Ishikawa (cell line): ENCODE results near the gene CPAMD8.

Source experiments
- FOXM1 ChIP-seq: IDR thresholded peaks from 2 replicates; pipeline ENCODE4 v1.6.1; 2012; ENCODE audit warnings: low read depth, borderline replicate concordance
- RAD21 ChIP-seq: IDR thresholded peaks from 2 replicates; pipeline ENCODE4 v1.6.1; 2012; ENCODE audit warnings: low read depth
- TF ChIP-seq, protein P1 (sequence below): IDR thresholded peaks from 2 replicates; pipeline ENCODE4 v1.6.1; 2012; ENCODE audit warnings: low read depth, mild to moderate bottlenecking

DNA sequence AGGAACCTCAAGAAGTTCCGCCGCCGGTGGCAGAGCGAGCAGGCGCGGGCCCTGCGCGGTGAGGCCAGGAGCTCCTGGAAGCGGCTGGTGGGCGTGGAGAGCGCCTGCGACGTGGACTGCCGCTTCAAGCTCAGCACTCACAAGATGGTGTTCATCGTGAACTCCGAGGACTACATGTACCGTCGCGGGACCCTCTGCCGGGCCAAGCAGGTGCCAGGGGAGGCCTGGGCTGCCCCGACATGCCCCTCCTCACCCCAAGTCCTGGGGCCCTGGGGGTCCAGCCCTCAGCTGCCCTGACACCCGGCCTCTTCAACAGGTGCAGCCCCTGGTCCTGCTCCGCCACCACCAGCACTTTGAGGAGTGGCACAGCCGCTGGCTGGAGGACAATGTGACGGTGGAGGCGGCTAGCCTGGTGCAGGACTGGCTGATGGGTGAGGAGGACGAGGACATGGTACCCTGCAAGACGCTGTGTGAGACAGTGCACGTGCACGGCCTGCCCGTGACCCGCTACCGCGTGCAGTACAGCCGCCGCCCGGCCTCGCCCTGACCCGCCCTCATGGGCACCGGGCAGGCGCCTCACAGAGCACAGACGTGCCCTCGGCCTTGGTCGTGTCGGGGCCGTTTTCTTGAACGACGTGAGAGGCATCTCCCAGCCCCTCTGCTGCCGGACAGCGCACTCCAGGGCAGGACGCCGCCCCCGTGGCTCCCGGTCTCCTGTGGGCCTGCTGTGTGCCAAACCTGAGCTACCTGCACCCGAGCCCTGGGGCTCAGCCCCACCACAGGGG, 148.2 kb downstream of the CPAMD8 start:
- TF ChIP-seq RAD21: no peak
- TF ChIP-seq, protein P1, sequence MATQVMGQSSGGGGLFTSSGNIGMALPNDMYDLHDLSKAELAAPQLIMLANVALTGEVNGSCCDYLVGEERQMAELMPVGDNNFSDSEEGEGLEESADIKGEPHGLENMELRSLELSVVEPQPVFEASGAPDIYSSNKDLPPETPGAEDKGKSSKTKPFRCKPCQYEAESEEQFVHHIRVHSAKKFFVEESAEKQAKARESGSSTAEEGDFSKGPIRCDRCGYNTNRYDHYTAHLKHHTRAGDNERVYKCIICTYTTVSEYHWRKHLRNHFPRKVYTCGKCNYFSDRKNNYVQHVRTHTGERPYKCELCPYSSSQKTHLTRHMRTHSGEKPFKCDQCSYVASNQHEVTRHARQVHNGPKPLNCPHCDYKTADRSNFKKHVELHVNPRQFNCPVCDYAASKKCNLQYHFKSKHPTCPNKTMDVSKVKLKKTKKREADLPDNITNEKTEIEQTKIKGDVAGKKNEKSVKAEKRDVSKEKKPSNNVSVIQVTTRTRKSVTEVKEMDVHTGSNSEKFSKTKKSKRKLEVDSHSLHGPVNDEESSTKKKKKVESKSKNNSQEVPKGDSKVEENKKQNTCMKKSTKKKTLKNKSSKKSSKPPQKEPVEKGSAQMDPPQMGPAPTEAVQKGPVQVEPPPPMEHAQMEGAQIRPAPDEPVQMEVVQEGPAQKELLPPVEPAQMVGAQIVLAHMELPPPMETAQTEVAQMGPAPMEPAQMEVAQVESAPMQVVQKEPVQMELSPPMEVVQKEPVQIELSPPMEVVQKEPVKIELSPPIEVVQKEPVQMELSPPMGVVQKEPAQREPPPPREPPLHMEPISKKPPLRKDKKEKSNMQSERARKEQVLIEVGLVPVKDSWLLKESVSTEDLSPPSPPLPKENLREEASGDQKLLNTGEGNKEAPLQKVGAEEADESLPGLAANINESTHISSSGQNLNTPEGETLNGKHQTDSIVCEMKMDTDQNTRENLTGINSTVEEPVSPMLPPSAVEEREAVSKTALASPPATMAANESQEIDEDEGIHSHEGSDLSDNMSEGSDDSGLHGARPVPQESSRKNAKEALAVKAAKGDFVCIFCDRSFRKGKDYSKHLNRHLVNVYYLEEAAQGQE: no peak
- no peak for TF ChIP-seq FOXM1
